KOPT-K1 (cell line): ENCODE data around the gene TMEM163.
"Not testable (repeated sequence)": the region's sequence is repeated elsewhere in the genome, so short reads cannot be mapped to it uniquely, and the experiment has no call there.

ENCODE experiments used
- H3K27ac ChIP-seq: fragments of 200-600 bp; sonication (generic); 2 replicates; pipeline ENCODE4 v1.5.1; 2016; ENCODE audit warnings: antibody characterized with exemption, mild to moderate bottlenecking, low read depth, low read length; ENCODE audit not compliant: poor library complexity, severe bottlenecking
- H3K36me3 ChIP-seq: fragments of 200-600 bp; sonication (generic); 2 replicates; pipeline ENCODE4 v1.5.1; 2017; ENCODE audit warnings: antibody characterized with exemption, mild to moderate bottlenecking, low read length, moderate library complexity; ENCODE audit not compliant: insufficient read depth
- H3K9me3 ChIP-seq: fragments of 200-600 bp; sonication (generic); 2 replicates; pipeline ENCODE4 v1.5.1; 2017; ENCODE audit warnings: antibody characterized with exemption, low read length, mild to moderate bottlenecking; ENCODE audit not compliant: insufficient read depth, poor library complexity, severe bottlenecking

TMEM163 gene

DNA sequence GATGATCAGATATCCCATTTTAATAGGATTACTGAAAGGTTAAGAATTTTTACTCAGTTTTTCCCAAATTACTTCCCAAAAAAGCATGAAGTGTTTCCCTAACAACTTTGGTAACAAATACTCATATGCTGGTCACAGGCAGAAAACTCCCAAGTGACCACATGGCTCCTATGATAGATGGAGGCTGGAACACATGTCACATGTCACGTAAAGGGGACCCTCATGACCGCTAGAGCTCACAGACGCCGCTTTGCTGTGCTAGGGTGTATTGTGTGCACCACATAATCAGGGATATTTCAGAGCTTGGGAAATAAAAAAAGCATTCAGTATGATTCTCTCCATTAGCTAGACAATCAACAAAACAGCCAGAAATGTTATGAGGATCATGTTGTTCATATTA lies 228.2 kb downstream of the TMEM163 start:
- H3K27ac ChIP-seq = no peak overlapping the region
- no peaks in the 10 kb centered on the region for H3K36me3 ChIP-seq
- no peaks in the 10 kb centered on the region for H3K9me3 ChIP-seq

DNA sequence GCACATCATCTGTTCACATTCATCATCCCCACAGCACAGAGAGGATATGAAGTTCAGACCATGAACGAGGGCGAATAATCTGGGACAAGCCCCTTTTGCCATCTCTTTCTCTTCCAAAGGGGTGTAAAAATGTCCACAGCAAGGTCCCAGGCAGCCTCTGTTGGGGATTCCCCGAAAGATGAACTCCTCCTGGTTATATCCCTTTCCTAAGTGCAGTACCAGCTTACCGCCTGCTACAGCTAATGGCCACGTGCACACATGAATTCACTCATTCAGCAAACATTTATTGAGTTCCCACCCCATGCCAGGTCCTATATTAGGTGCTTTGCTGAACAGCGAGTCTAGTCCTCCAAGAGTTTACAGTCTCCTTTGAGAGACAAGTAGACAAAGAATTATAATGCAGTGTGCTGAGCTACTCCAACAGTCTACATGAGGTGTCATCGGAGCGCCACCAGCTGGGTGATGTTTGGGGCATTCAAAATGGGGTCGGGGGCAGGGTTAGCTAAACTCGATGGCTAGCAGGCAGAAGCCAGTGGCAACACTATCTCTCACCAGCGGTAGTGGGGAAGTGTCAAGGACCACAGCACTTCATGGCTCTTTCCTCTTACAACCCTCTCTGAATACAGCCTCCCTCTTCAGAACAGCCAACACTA lies 228.9 kb downstream of the TMEM163 start:
- H3K27ac ChIP-seq = no peak overlapping the region
- no peaks in the 10 kb centered on the region for H3K9me3 ChIP-seq
- no peaks in the 10 kb centered on the region for H3K36me3 ChIP-seq

- no peak overlapping the region for H3K27ac ChIP-seq
- no peaks in the 10 kb centered on the region for H3K36me3 ChIP-seq
- H3K9me3 ChIP-seq = no peaks in the 10 kb centered on the region
Observed at GRCh38 chr2:134482766-134483340, 235.9 kb downstream of the TMEM163 start.

DNA sequence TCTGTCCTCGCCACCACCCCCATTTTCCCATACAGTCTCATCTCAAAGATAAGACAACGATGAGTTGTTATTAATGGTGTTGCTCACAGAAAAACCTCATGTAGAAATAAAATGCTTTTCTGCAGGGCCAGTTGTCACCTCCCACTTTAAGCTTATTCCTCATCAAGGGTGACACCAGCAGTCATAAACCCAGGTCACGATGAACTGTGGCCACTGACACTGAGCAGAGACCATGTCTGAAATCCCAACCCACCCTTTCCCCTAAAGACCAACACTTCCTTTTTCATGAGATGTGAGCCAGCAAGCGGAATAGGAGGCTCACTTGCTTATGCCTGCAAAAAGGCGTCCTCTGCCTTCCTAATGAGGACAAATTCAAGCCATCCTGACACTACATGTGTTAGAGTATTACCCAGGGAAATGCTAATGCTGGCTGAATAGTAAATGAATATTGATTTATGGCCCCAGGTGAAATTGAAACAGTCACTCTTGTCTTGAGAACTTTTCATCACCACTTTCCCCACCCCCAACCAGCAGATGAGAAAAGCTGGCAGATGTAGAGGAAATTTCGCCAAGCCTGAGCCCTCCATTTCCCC lies 236.6 kb downstream of the TMEM163 start:
- Histone ChIP-seq H3K9me3 (no peaks in the 10 kb centered on the region), H3K27ac (no peak overlapping the region), H3K36me3 (no peaks in the 10 kb centered on the region)

DNA sequence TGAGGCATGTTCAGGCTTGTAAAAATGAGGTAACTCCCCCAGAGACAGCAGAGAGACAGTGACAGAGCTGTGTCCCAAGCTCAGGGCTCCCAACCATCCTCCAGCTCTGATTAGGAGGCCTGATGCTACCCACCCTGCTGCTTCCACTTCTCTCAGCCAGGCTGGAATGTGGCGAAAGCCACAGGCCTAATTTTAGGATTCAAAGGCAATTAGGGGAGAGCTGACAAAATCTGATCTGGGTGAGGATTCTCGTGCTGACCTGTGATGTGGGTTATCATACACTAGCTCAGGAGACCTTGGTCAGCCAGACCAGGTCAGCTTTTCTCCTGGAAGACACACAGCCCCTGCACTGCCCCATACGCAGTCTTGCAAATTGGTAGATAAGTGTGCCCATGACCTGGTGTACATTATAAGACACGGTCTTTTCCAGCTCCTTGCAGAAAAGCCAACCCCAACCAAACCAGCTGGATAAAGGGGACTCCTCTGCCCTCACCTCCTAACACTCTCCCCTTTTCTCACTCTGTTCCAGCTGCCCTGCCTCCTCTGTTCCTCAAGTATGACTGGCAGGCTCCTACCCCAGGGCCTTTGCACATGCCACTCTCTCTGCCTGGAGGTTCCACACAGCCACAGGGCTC lies 239.0 kb downstream of the TMEM163 start:
- Histone ChIP-seq H3K27ac (no peak overlapping the region), H3K9me3 (no peaks in the 10 kb centered on the region), H3K36me3 (no peaks in the 10 kb centered on the region)

DNA sequence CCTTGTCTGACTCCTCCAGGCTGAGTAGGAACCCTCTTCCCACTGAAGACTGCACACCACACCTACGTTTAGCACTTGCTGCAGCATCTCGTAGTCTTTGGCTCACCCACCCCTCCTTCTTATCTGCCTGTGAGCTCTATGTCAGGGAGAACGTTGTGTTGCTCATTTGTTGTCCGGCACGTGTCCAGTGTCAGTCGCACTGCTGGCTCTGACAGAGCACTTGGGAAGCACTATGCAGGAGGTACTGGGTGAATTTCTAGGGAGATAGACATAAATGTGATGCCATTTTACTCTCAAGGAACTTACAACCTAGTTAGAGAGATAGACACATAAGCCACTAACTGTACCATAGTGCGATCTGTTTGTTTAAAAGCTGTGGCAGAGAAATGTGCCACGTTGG lies 241.8 kb downstream of the TMEM163 start:
- H3K9me3 ChIP-seq, H3K36me3 ChIP-seq, H3K27ac ChIP-seq: not testable (repeated sequence)

DNA sequence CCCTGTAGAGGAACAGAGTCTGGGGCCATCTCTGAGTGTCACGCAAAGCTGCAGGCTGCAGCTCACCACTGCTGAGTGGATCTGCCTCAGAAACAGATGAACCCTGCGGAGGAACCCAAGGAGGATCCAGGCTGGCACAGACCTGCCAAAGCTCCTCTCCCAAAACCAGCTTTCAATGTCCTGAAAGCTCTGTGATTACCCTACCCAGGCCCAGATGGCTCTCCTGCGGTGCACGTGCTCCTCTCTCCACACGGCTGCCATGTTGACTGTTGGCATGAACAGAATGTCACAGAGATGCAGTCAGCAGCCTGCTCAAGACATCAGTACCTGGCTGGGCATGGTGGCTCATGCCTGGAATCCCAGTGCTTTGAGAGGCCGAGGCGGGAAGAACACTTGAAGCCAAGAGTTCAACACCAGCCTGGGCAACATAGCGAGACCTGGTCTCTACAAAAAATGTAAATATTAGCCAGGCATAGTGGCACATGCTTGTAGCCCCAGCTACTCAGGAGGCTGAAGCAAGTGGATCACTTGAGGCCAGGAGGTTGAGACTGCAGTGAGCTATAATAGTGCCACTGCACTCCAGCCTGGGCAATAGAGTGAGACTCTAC lies 248.1 kb downstream of the TMEM163 start:
- Histone ChIP-seq H3K9me3 (peaks cover 10% of the 10 kb centered on the region), H3K27ac (no peak overlapping the region), H3K36me3 (no peaks in the 10 kb centered on the region)

GRCh38 chr2:134469516-134470115 lies 249.2 kb downstream of the TMEM163 start:
- no peak overlapping the region for H3K27ac ChIP-seq
- H3K36me3 ChIP-seq = no peaks in the 10 kb centered on the region
- H3K9me3 ChIP-seq = peaks cover 10% of the 10 kb centered on the region

GRCh38 chr2:134468776-134469175 lies 250.0 kb downstream of the TMEM163 start:
- Histone ChIP-seq H3K9me3 (peaks cover 8% of the 10 kb centered on the region), H3K36me3 (no peaks in the 10 kb centered on the region), H3K27ac (no peak overlapping the region)

- Histone ChIP-seq H3K9me3 (peaks cover 2% of the 10 kb centered on the region), H3K27ac (no peak overlapping the region), H3K36me3 (no peaks in the 10 kb centered on the region)
Observed at GRCh38 chr2:134468164-134468563, 250.6 kb downstream of the TMEM163 start.

DNA sequence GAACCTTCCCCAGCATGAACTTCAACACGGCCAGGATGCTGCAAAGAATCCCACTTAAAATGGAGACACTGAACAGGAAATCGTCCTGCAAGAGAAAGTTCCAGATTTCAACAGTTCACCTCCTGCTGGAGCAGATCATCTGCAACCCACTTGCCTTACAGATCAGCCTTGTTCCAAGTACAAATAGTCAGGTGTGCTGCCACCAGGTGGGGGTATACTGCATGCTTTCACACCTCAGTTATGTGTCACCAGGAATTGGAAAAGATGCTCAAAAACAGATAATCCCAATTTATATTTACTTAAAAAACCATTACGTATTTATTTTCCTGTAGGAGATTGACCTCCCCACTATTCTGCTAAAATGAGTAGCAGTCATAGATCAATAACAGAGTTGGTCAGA lies 252.7 kb downstream of the TMEM163 start:
- no peak overlapping the region for H3K27ac ChIP-seq
- no peaks in the 10 kb centered on the region for H3K9me3 ChIP-seq
- H3K36me3 ChIP-seq = no peaks in the 10 kb centered on the region

- Histone ChIP-seq H3K9me3 (no peaks in the 10 kb centered on the region), H3K36me3 (no peaks in the 10 kb centered on the region), H3K27ac (no peak overlapping the region)
Observed at GRCh38 chr2:134465228-134466105, 253.3 kb downstream of the TMEM163 start.

DNA sequence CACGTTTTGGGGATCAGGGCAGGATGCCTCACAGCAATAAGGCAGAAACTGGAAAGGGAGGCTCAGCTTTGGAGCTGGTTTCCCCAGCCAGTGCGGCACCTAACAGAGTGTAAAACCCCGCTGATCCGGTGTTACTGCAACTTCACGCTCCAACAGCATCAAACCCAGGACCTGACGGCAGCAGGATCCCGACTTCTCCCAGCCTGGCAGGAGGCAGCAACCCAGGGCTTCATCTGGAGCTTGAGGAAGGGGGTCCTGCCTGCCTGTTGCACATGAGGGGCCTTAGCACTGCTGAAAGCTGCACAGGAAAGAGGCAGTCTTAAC lies 255.1 kb downstream of the TMEM163 start:
- Histone ChIP-seq H3K9me3 (no peaks in the 10 kb centered on the region), H3K36me3 (no peaks in the 10 kb centered on the region), H3K27ac (no peak overlapping the region)
